RWPE2 (cell line): ENCODE measurements around the gene C20orf202.

Experiments used
- ATAC-seq: fragments of 200-7000 bp; cut with Tn5 transposase; 3 replicates; pipeline ENCODE4 v1.9.1; 2021; ENCODE audit warnings: low read depth
- DNase-seq: peaks from one replicate; pipeline ENCODE4 v3.0.0-alpha.2; 2020; ENCODE audit warnings: low spot score
- H3K27ac ChIP-seq: fragments of 450-650 bp; 2 replicates; pipeline ENCODE4 v1.5.1; 2017; ENCODE audit warnings: mild to moderate bottlenecking; ENCODE audit not compliant: poor library complexity, severe bottlenecking
- H3K27me3 ChIP-seq: fragments of 250-450 bp; sonication (Bioruptor Pico); 2 replicates; pipeline ENCODE4 v1.5.1; 2021; ENCODE audit warnings: mild to moderate bottlenecking, moderate library complexity; ENCODE audit not compliant: insufficient read depth, poor library complexity, severe bottlenecking
- H3K36me3 ChIP-seq: fragments of 250-450 bp; sonication (Bioruptor Pico); 2 replicates; pipeline ENCODE4 v1.5.1; 2020; ENCODE audit warnings: low read depth, mild to moderate bottlenecking, moderate library complexity
- H3K4me1 ChIP-seq: fragments of 250-450 bp; sonication (Bioruptor Pico); 2 replicates; pipeline ENCODE4 v1.5.1; 2021; ENCODE audit warnings: mild to moderate bottlenecking, moderate library complexity; ENCODE audit not compliant: insufficient read depth, poor library complexity, severe bottlenecking
- H3K4me3 ChIP-seq: fragments of 250-450 bp; sonication (Bioruptor Pico); 2 replicates; pipeline ENCODE4 v1.5.1; 2021; ENCODE audit warnings: mild to moderate bottlenecking, moderate library complexity; ENCODE audit not compliant: severe bottlenecking
- H3K9me3 ChIP-seq: fragments of 250-450 bp; sonication (Bioruptor Pico); 2 replicates; pipeline ENCODE4 v1.5.1; 2021; ENCODE audit warnings: mild to moderate bottlenecking, moderate library complexity; ENCODE audit not compliant: severe bottlenecking
- TF ChIP-seq, protein P1 (sequence below): fragments of 450-650 bp; IDR thresholded peaks from one replicate; pipeline ENCODE4 v1.5.1; 2017; ENCODE audit warnings: mild to moderate bottlenecking, moderate library complexity; ENCODE audit not compliant: poor library complexity, severe bottlenecking

The C20orf202 gene

DNA sequence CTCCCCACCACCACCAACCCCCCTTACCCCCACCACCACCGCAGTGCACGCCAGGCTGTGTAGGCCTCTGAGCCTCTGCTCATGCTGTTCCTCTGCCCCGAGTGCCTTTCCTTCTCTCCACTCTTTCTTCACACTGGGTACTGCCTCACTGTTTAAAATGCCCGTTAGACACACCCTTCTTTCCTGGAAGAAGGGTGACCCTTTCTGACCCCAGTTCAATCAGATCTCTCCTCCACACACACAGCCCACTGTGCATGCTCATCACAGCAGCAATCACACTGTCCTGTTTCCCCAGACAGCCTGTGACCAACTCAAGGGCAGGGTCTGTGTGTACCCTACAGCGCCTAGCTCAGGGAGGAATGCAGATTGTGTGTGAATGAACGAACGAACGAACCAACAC is 28.5 kb upstream of the C20orf202 start:
- DNase-seq = no peak
- Histone ChIP-seq H3K27ac (no peak overlapping the region), H3K36me3 (peaks cover 3% of the 10 kb centered on the region), H3K4me1 (no peaks in the 10 kb centered on the region), H3K9me3 (no peaks in the 10 kb centered on the region), H3K27me3 (no peaks in the 10 kb centered on the region), H3K4me3 (no peak overlapping the region)
- no peak for ATAC-seq
- TF ChIP-seq, protein P1, sequence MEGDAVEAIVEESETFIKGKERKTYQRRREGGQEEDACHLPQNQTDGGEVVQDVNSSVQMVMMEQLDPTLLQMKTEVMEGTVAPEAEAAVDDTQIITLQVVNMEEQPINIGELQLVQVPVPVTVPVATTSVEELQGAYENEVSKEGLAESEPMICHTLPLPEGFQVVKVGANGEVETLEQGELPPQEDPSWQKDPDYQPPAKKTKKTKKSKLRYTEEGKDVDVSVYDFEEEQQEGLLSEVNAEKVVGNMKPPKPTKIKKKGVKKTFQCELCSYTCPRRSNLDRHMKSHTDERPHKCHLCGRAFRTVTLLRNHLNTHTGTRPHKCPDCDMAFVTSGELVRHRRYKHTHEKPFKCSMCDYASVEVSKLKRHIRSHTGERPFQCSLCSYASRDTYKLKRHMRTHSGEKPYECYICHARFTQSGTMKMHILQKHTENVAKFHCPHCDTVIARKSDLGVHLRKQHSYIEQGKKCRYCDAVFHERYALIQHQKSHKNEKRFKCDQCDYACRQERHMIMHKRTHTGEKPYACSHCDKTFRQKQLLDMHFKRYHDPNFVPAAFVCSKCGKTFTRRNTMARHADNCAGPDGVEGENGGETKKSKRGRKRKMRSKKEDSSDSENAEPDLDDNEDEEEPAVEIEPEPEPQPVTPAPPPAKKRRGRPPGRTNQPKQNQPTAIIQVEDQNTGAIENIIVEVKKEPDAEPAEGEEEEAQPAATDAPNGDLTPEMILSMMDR = no peak

DNA sequence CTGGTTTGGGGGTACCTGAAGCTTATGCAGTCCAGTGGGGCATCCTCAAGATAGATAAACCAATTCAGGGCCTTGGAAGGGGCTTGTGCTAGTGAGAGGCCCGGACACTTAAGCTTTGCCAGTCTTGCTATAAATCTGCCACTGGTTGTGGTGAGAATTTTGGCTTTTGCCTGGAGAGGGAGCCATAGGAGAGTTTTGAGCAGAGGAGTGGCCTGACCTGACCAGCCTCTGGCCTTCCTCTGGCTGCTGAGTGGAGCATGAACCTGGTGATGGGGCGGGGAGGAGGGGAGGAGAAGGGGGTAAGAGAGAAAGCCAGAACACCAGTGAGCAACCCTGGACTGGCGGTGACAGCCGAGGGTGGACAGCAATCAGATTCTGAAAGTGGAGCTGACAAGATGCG is 25.6 kb upstream of the C20orf202 start:
- Histone ChIP-seq H3K4me3 (no peak overlapping the region), H3K27me3 (peaks cover 2% of the 10 kb centered on the region), H3K36me3 (no peaks in the 10 kb centered on the region), H3K9me3 (no peaks in the 10 kb centered on the region), H3K4me1 (no peaks in the 10 kb centered on the region), H3K27ac (no peak overlapping the region)
- TF ChIP-seq, protein P1 = no peak
- DNase-seq (no peak), ATAC-seq (0 out of 3 replicates have a peak, but pooled peaks have one; percentile 15)

DNA sequence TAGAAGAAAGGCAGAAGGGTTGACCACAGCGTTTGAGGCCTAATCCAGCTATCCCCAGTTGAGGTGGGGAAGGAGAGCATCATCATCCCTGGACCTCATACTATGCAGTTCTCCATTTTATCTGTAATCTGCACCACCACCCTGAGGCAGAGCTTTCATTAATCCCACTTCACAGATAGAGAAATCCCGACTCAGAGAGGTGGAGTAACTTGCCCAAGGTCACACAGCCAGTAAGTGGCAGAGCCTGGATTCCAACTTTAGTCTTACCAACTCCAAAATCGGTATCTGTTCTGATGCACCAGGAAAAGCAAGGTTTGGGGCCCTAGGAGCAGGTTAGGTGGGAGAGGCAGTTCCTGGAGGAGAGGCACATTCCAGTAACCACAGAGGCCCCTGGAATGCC is 25.2 kb upstream of the C20orf202 start:
- Histone ChIP-seq H3K36me3 (no peaks in the 10 kb centered on the region), H3K27ac (no peak overlapping the region), H3K27me3 (peaks cover 4% of the 10 kb centered on the region), H3K4me1 (no peaks in the 10 kb centered on the region), H3K9me3 (no peaks in the 10 kb centered on the region), H3K4me3 (no peak overlapping the region)
- DNase-seq = no peak
- no peak for ATAC-seq
- TF ChIP-seq, protein P1 = peak; percentile 5

DNA sequence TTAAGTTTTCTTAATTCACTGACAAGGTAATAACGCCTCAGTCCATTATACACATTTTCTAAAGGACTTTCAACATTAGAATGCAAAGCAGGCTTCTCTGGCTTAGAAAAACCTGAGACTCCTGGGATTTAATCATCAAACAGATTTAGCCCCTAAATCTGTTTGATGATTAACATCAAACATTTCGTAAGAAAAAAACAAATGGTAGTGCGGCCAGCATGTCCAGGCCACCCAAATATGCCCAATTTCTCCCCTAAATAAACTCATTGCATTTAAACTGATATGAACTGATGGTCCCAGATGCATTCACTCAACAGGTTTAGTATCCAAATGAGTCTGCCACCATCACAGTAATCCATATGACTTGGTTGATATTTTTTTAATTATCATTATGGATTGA is 24.6 kb upstream of the C20orf202 start:
- Histone ChIP-seq H3K4me1 (no peaks in the 10 kb centered on the region), H3K27ac (no peak overlapping the region), H3K36me3 (no peaks in the 10 kb centered on the region), H3K27me3 (peaks cover 9% of the 10 kb centered on the region), H3K9me3 (no peaks in the 10 kb centered on the region), H3K4me3 (no peak overlapping the region)
- TF ChIP-seq, protein P1 = no peak
- DNase-seq = no peak
- ATAC-seq = no peak

DNA sequence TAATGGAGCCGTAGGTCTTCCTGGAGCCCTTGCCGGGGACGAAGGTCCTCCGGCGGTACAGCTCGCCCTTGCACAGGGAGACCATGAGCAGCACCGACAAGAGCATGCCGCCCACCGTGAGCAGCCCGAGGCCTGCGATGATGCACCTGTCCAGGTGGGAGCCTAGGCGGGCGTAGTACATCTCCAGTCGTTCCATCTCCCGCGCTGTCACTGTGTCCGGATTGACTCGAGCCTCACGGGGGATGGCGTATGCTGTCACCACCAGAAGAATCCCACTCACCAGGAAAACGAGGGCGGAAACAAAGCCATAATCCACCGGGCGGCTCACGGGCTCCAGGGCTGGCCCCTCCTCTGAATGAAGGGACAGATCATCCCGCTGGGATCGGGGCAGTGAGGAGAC is 22.3 kb upstream of the C20orf202 start:
- ATAC-seq (no peak), DNase-seq (no peak)
- no peaks in the 10 kb centered on the region for H3K36me3 ChIP-seq
- peaks cover 25% of the 10 kb centered on the region for H3K27me3 ChIP-seq
- H3K9me3 ChIP-seq = no peaks in the 10 kb centered on the region
- H3K4me1 ChIP-seq = no peaks in the 10 kb centered on the region
- no peak overlapping the region for H3K4me3 ChIP-seq
- no peak overlapping the region for H3K27ac ChIP-seq
- TF ChIP-seq, protein P1 = no peak
